CD14-positive monocyte (primary cell): ENCODE results near the gene ARHGEF10L. TPM values are rescaled to one million over a fixed set of nuclear protein-coding genes. Genes with fewer than 3 reads are reported as not detected.

Source experiments
- DNase-seq, 3 donors: peaks; one replicate each; pipeline ENCODE4 v3.0.0-alpha.2; 2011 to 2022
- H2AFZ ChIP-seq: 2 replicates; pipeline ENCODE4 v1.6.0; 2012; ENCODE audit warnings: mild to moderate bottlenecking, low read depth, low read length, inconsistent platforms; ENCODE audit not compliant: insufficient read depth, poor library complexity, severe bottlenecking
- H3K27ac ChIP-seq, 2 donors: 1 replicate in 1 of 2; 2 replicates in 1 of 2; pipeline ENCODE4 v1.5.1; 2012 to 2013; ENCODE audit warnings: low read length in 2 of 2, control low read depth in 1 of 2, inconsistent platforms in 1 of 2, low read depth in 1 of 2, mild to moderate bottlenecking in 1 of 2
- H3K27me3 ChIP-seq, 2 donors: one replicate each; pipeline versions ENCODE4 v1.6.0 to v1.6.1; 2011 to 2013; ENCODE audit warnings: low read length in 2 of 2; ENCODE audit not compliant: control insufficient read depth in 2 of 2, insufficient read depth in 2 of 2
- H3K36me3 ChIP-seq, 2 donors: replicated peaks in 1 of 2; 1 replicate in 1 of 2; 2 replicates in 1 of 2; pipeline versions ENCODE4 v1.5.1 to v1.6.1; 2012 to 2013; ENCODE audit warnings: low read length in 2 of 2, control low read depth in 1 of 2, inconsistent platforms in 1 of 2, mild to moderate bottlenecking in 1 of 2; ENCODE audit not compliant: insufficient read depth in 2 of 2, control insufficient read depth in 1 of 2
- H3K4me1 ChIP-seq, 2 donors: 1 replicate in 1 of 2; 2 replicates in 1 of 2; pipeline versions ENCODE4 v1.5.1 to v1.6.1; 2012 to 2013; ENCODE audit warnings: low read length in 2 of 2, control low read depth in 1 of 2, inconsistent platforms in 1 of 2, mild to moderate bottlenecking in 1 of 2, moderate library complexity in 1 of 2; ENCODE audit not compliant: insufficient read depth in 2 of 2, control insufficient read depth in 1 of 2
- H3K4me2 ChIP-seq: replicated peaks from 2 replicates; pipeline ENCODE3; 2012; ENCODE audit warnings: low read length, moderate library complexity, mild to moderate bottlenecking; ENCODE audit not compliant: poor library complexity, severe bottlenecking; ENCODE audit errors: extremely low read depth
- H3K4me3 ChIP-seq, 3 experiments: fragments of 200-600 bp in 1 of 3; sonication (generic) in 1 of 3; replicated peaks in 1 of 3; 1 replicate in 2 of 3; 2 replicates in 1 of 3; pipeline ENCODE4 v1.5.1; 2011 to 2013; ENCODE audit warnings: low read length in 3 of 3, mild to moderate bottlenecking in 3 of 3, control low read depth in 2 of 3, low read depth in 2 of 3, inconsistent platforms in 1 of 3, moderate library complexity in 1 of 3
- H3K79me2 ChIP-seq: 2 replicates; pipeline ENCODE4 v1.6.0; 2012; ENCODE audit warnings: mild to moderate bottlenecking, control low read depth, inconsistent platforms, low read length, moderate library complexity; ENCODE audit not compliant: insufficient read depth
- H3K9ac ChIP-seq: 2 replicates; pipeline ENCODE4 v1.6.0; 2017; ENCODE audit warnings: low read length, mild to moderate bottlenecking; ENCODE audit not compliant: insufficient read depth, poor library complexity, severe bottlenecking
- H3K9me3 ChIP-seq, 2 donors: replicated peaks in 1 of 2; 1 replicate in 1 of 2; 2 replicates in 1 of 2; pipeline versions ENCODE4 v1.5.1 to v1.6.1; 2012 to 2013; ENCODE audit warnings: low read length in 2 of 2, control low read depth in 1 of 2; ENCODE audit not compliant: control insufficient read depth in 1 of 2, insufficient read depth in 1 of 2
- H4K20me1 ChIP-seq: 2 replicates; pipeline ENCODE4 v1.6.0; 2012; ENCODE audit warnings: mild to moderate bottlenecking, low read length, control low read depth, moderate library complexity; ENCODE audit not compliant: insufficient read depth
- H3K27ac Mint-ChIP-seq, 7 donors: one replicate each; pipeline ENCODE4 v1.8.0; 2020; ENCODE audit warnings: mild to moderate bottlenecking in 7 of 7, mixed read lengths in 7 of 7, moderate library complexity in 6 of 7, inconsistent platforms in 2 of 7
- H3K27me3 Mint-ChIP-seq, 3 donors: one replicate each; pipeline ENCODE4 v1.8.0; 2021 to 2022; ENCODE audit warnings: low read depth in 3 of 3, mild to moderate bottlenecking in 3 of 3, mixed read lengths in 3 of 3, moderate library complexity in 3 of 3, inconsistent platforms in 1 of 3
- H3K36me3 Mint-ChIP-seq, 2 donors: one replicate each; pipeline ENCODE4 v1.8.0; 2020; ENCODE audit warnings: mixed read lengths in 2 of 2, inconsistent platforms in 1 of 2, mild to moderate bottlenecking in 1 of 2
- H3K4me1 Mint-ChIP-seq: one replicate; pipeline ENCODE4 v1.8.0; 2020; ENCODE audit warnings: mild to moderate bottlenecking, mixed read lengths
- H3K4me3 Mint-ChIP-seq, 2 donors: one replicate each; pipeline ENCODE4 v1.8.0; 2020; ENCODE audit warnings: mild to moderate bottlenecking in 2 of 2, mixed read lengths in 2 of 2, moderate library complexity in 1 of 2
- H3K9me3 Mint-ChIP-seq, 7 donors: one replicate each; pipeline ENCODE4 v1.8.0; 2020 to 2022; ENCODE audit warnings: mixed read lengths in 7 of 7, mild to moderate bottlenecking in 6 of 7, moderate library complexity in 6 of 7, inconsistent platforms in 2 of 7
- WGBS: methylation state at CpG from one replicate; pipeline ENCODE4 v1.1.5; 2013; ENCODE audit warnings: missing lambda C conversion rate; ENCODE audit not compliant: insufficient coverage; 5-methylcytosine and 5-hydroxymethylcytosine counted together
- intact Hi-C, 2 donors: fragments of 100-400 bp; cut with micrococcal nuclease; formaldehyde crosslinking; loops; one replicate each; pipeline versions ENCODE4 v1.15.0 to v1.15.1; 2023
- polyA plus RNA-seq, 3 donors: library from polyadenylated mRNA; depleted of rRNA in 1 of 3; unstranded in 2 of 3; stranded (reverse) in 1 of 3; fragments of 300-500 nt in 2 of 3; fragments of >200 nt in 1 of 3; fragmentation: Illumina TruSeq in 2 of 3; gene quantifications; 1 replicate in 2 of 3; 2 replicates in 1 of 3; pipeline ENCODE4 v1.2.3, GENCODE V29; 2012 to 2021
- TF ChIP-seq, protein P1 (sequence below): fragments of 200-600 bp; IDR thresholded peaks from one replicate; pipeline ENCODE4 v1.8.0; 2022; ENCODE audit warnings: antibody characterized with exemption, mild to moderate bottlenecking

ARHGEF10L gene
- polyA plus RNA-seq, 3 donors = 20.7 to 95.7 (median 23.7) TPM

DNA sequence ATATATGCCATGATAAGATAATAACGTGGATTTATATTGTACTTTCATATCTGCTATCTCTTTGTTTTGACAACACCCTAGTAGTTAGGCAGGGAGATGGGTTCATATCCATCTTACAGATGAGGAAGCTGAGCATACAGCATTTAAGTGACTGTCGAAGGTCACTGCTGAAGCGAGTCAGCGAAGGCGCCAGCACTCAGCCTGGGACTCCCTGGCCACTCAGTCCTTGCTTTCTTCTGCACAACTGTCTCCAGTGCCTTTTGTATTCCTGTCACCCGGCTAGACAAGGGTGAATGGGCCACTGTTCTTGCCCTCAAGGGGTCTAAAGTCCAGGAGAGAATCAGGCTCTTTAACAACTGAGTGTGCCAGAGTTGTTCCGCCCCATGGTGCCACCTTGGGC, 3.1 kb downstream of the ARHGEF10L start:
- H3K27ac ChIP-seq = no peak overlapping the region
- no peaks in the 10 kb centered on the region for H3K79me2 ChIP-seq
- H3K4me3 ChIP-seq = no peak overlapping the region
- H3K4me1 ChIP-seq = peaks cover 34 to 39% of the 10 kb centered on the region in 2 donors
- no peak for DNase-seq
- Mint-ChIP-seq H3K4me1 (peaks cover 37% of the 10 kb centered on the region), H3K27me3 (peaks cover 35 to 43% (median 40%) of the 10 kb centered on the region in 3 donors), H3K36me3 (peaks cover 2 to 4% of the 10 kb centered on the region in 2 donors), H3K27ac (no peak overlapping the region), H3K4me3 (no peak overlapping the region), H3K9me3 (peaks cover 0 to 10% (median 6%) of the 10 kb centered on the region in 7 donors)
- H3K36me3 ChIP-seq = no peaks in the 10 kb centered on the region
- 84% methylated on average over 5 of the region's 7 CpGs for WGBS
- TF ChIP-seq, protein P1, sequence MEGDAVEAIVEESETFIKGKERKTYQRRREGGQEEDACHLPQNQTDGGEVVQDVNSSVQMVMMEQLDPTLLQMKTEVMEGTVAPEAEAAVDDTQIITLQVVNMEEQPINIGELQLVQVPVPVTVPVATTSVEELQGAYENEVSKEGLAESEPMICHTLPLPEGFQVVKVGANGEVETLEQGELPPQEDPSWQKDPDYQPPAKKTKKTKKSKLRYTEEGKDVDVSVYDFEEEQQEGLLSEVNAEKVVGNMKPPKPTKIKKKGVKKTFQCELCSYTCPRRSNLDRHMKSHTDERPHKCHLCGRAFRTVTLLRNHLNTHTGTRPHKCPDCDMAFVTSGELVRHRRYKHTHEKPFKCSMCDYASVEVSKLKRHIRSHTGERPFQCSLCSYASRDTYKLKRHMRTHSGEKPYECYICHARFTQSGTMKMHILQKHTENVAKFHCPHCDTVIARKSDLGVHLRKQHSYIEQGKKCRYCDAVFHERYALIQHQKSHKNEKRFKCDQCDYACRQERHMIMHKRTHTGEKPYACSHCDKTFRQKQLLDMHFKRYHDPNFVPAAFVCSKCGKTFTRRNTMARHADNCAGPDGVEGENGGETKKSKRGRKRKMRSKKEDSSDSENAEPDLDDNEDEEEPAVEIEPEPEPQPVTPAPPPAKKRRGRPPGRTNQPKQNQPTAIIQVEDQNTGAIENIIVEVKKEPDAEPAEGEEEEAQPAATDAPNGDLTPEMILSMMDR = no peak
- peaks cover 0 to 6% of the 10 kb centered on the region in 2 donors for H3K9me3 ChIP-seq
- H2AFZ ChIP-seq = no peak overlapping the region
- peaks cover 21 to 30% of the 10 kb centered on the region in 2 donors for H3K27me3 ChIP-seq
- intact Hi-C loops = no loop called here
- no peak overlapping the region for H3K9ac ChIP-seq
- H4K20me1 ChIP-seq = no peaks in the 10 kb centered on the region
- no peak overlapping the region for H3K4me2 ChIP-seq

DNA sequence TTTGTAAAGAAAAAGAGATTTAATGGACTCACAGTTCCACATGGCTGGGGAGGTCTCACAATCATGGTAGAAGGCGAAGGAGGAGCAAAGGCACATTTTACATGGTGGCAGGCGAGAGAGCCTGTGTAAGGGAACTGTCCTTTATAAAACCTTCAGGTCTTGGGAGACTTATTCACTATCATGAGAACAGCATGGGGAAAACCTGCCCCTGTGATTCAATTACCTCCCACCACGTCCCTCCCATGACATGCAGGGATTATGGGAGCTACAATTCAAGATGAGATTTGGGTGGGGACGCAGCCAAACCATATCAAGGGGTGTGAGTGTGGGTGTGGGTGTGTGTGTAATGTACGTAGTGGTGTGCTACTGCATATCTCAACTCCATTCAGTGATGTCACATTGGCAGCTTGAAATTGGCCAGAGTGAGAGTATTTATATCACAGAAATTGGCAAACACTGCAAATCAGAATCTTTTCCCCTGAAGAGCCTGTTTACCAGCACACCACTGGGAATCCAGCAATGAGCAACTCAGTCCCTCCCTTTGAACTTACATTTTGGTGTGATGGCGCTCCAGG, 5.4 kb downstream of the ARHGEF10L start:
- no peaks in the 10 kb centered on the region for H4K20me1 ChIP-seq
- 100% methylated on average over 2 of the region's 6 CpGs for WGBS
- intact Hi-C loops = no loop called here
- Mint-ChIP-seq H3K36me3 (no peaks in the 10 kb centered on the region), H3K27ac (no peak overlapping the region), H3K27me3 (peaks cover 23 to 31% (median 29%) of the 10 kb centered on the region in 3 donors), H3K4me1 (peaks cover 33% of the 10 kb centered on the region), H3K9me3 (peaks cover 0 to 4% (median 2%) of the 10 kb centered on the region in 7 donors), H3K4me3 (no peak overlapping the region)
- TF ChIP-seq, protein P1 = no peak
- H3K27me3 ChIP-seq = peaks cover 9 to 14% of the 10 kb centered on the region in 2 donors
- no peak overlapping the region for H2AFZ ChIP-seq
- no peak overlapping the region for H3K4me3 ChIP-seq
- H3K9ac ChIP-seq = no peak overlapping the region
- no peak for DNase-seq
- H3K4me1 ChIP-seq = peaks cover 31 to 32% of the 10 kb centered on the region in 2 donors
- no peaks in the 10 kb centered on the region for H3K36me3 ChIP-seq
- no peak overlapping the region for H3K4me2 ChIP-seq
- no peak overlapping the region for H3K27ac ChIP-seq
- no peaks in the 10 kb centered on the region for H3K79me2 ChIP-seq
- peaks cover 0 to 6% of the 10 kb centered on the region in 2 donors for H3K9me3 ChIP-seq
